Measurements from ENCODE around the gene DPH2. TPM values are rescaled to one million over a fixed set of nuclear protein-coding genes. Genes with fewer than 3 reads are reported as not detected.

The DPH2 gene
- polyA plus RNA-seq, 1 of the 3 experiments (the other 2 are of a cell fraction), result 76.9 TPM

DNA sequence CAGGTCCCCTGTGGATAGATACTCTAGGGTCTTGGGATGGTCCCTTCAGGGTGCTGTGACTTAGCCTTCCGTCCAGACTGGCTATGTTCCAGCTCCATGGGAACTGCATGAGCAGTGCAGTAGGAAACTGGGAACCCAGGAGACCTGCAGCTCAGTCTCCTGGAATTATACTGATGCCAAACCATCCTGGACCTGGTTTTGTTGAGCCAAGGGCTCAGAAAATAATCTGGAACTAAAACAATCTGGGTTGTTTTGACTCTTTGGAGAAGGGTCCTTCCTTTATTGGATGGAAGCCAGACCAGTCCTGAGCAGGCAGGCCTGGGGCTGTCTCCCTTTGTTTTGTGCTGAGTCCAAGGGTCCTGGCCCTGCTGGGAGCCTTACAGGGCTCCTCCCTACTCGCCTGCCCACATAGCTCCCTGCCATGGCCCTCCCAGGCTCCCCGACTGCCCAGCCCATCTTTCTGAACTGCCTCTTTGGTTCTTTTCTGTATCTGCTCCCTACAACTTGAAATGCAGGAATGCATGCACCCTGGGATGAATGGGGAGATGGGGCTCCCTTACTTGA, 21.9 kb upstream of the DPH2 start:
- ChIA-PET CTCF (interaction anchor here (1.1 to 9.4 kb wide), 5 partner anchors 13 to 419 kb away, joined by 3 to 105 read pairs (median 6); partner anchors contain the start of gene ARTN), POLR2A (interaction anchor here (1.0 to 1.2 kb wide), 3 partner anchors 11 to 35 kb away, joined by 3 to 6 read pairs (median 5); partner anchors contain the start of gene ATP6V0B)
- Histone ChIP-seq H2AFZ (ENCODE audit: low read depth) (no peak overlapping the region), H3K27ac (ENCODE audit: low read depth in 2 of 2, low read length in 1 of 2) (peak overlapping the region in 1 of 2 experiments; percentile 34; a peak in 1 of 4 replicates), H4K20me1 (ENCODE audit: insufficient read depth) (peaks cover 6% of the 10 kb centered on the region; the same call in 1 of the 2 replicates), H3K9ac (peak overlapping the region; percentile 90), H3K27me3 (ENCODE audit: insufficient read depth) (no peaks in the 10 kb centered on the region), H3K4me1 (ENCODE audit: control insufficient read depth in 1 of 2, insufficient read depth in 2 of 2, low read depth in 1 of 2, low read length in 1 of 2) (peaks cover 12 to 26% of the 10 kb centered on the region in 2 experiments), H3K4me2 (peak overlapping the region; percentile 98), H3K9me2 (no peaks in the 10 kb centered on the region), H3K4me3 (ENCODE audit: low read depth in 2 of 2, low read length in 1 of 2) (peak overlapping the region; percentile 79 to 93), H3K79me2 (ENCODE audit: insufficient read depth) (peaks cover 13% of the 10 kb centered on the region; the same call in 1 of the 2 replicates), H3K36me3 (replicated peaks in 1 of 2; ENCODE audit: control insufficient read depth in 1 of 2, insufficient read depth in 2 of 2, low read length in 1 of 2) (peaks cover 0 to 17% of the 10 kb centered on the region in 2 experiments), H3K9me3 (no peaks in the 10 kb centered on the region), H3F3A (replicated peaks; ENCODE audit: insufficient read depth) (no peaks in the 10 kb centered on the region)
- WGBS (ENCODE audit: low lambda C conversion rate), result 22% methylated on average over 3 of the region's 3 CpGs
- peak; percentile 54 for DNase-seq
- no peak for TF ChIP-seq RFX5 (IDR thresholded peaks at IDR 0.05; ENCODE audit: low read length)
- no peak for TF ChIP-seq GABPA (IDR thresholded peaks at IDR 0.05; ENCODE audit: low read depth)
- TF ChIP-seq CHD2 (IDR thresholded peaks at IDR 0.05; ENCODE audit: low read length, partially characterized antibody), result no peak
- no peak for TF ChIP-seq USF2 (IDR thresholded peaks at IDR 0.05; ENCODE audit: borderline replicate concordance, low read depth, low read length)
- TF ChIP-seq EZH2phosphoT487 (IDR thresholded peaks at IDR 0.05; ENCODE audit: borderline replicate concordance, low read depth), result no peak
- TF ChIP-seq POLR2AphosphoS5 (IDR thresholded peaks at IDR 0.05; ENCODE audit: low read depth, low read length), result no peak
- no peak for TF ChIP-seq JUND (IDR thresholded peaks at IDR 0.05)
- no peak for TF ChIP-seq ELF1 (IDR thresholded peaks at IDR 0.05)

GRCh38 chr1:43949678-43950077, 20.1 kb upstream of the DPH2 start:
- no peak overlapping the region for H3K27ac ChIP-seq (ENCODE audit: low read depth in 2 of 2, low read length in 1 of 2)
- no peak overlapping the region for H3K4me2 ChIP-seq
- no peaks in the 10 kb centered on the region for H3K27me3 ChIP-seq (ENCODE audit: insufficient read depth)
- H3K4me3 ChIP-seq (ENCODE audit: low read depth in 2 of 2, low read length in 1 of 2), result no peak overlapping the region
- peaks cover 13% of the 10 kb centered on the region; the same call in 1 of the 2 replicates for H3K79me2 ChIP-seq (ENCODE audit: insufficient read depth)
- TF ChIP-seq MEF2A (IDR thresholded peaks at IDR 0.05; ENCODE audit: borderline replicate concordance, low read depth), result no peak
- TF ChIP-seq PBX3 (IDR thresholded peaks at IDR 0.05), result no peak
- H3K36me3 ChIP-seq (replicated peaks in 1 of 2; ENCODE audit: control insufficient read depth in 1 of 2, insufficient read depth in 2 of 2, low read length in 1 of 2), result peaks cover 0 to 17% of the 10 kb centered on the region in 2 experiments
- no peaks in the 10 kb centered on the region for H3K9me3 ChIP-seq
- no peak overlapping the region for H2AFZ ChIP-seq (ENCODE audit: low read depth)
- no peak overlapping the region for H3K9ac ChIP-seq
- H3K4me1 ChIP-seq (ENCODE audit: control insufficient read depth in 1 of 2, insufficient read depth in 2 of 2, low read depth in 1 of 2, low read length in 1 of 2), result peaks cover 12 to 28% of the 10 kb centered on the region in 2 experiments
- no peak for DNase-seq
- ChIA-PET POLR2A (no interaction called here), CTCF (interaction anchor here (1.4 to 9.4 kb wide), 5 partner anchors 9 to 186 kb away, joined by 3 to 105 read pairs (median 7); partner anchors contain the start of genes ARTN and ATP6V0B)
- WGBS (ENCODE audit: low lambda C conversion rate), result 80% methylated on average over 8 of the region's 13 CpGs
- no peaks in the 10 kb centered on the region for H3F3A ChIP-seq (replicated peaks; ENCODE audit: insufficient read depth)
- H3K9me2 ChIP-seq, result no peaks in the 10 kb centered on the region
- peaks cover 6% of the 10 kb centered on the region; the same call in 1 of the 2 replicates for H4K20me1 ChIP-seq (ENCODE audit: insufficient read depth)

Data from SK-N-SH (cell line).